ENCODE data around the gene IRX6.

GRCh38 chr16:55341681-55342080, 17.7 kb downstream of the IRX6 start:
- TF ChIP-seq CTCF (IDR thresholded peaks at IDR 0.05) (no peak), POLR2A (IDR thresholded peaks at IDR 0.05; ENCODE audit: low read depth) (no peak), POLR2AphosphoS5 (IDR thresholded peaks at IDR 0.05) (no peak)

All from esophagus muscularis mucosa (tissue), 3 donors.